ENCODE results near the gene CDH13.

DNA sequence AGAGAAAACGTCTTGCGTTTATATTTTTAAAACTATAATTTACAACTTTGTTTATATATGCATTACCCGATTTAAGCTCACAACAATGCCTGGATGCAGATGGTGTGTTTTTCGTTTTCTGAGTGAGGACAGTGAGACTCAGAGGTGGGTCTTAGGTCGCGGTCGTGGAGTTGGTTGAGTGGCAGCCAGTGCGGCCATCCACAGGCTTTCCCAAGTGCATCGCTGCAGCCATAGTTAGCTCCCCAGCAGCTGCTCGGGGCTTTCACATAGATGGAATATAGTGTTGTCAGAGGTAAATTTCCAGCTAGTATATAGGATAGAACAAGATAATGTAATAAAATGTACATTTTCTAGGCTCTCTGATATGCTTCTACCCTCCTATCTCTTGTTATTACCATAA, 417.8 kb downstream of the CDH13 start:
- TF ChIP-seq EZH2phosphoT487 (IDR thresholded peaks at IDR 0.05; ENCODE audit: low read depth, severe bottlenecking, unreplicated experiment) (no peak), EZH2 (IDR thresholded peaks at IDR 0.05; ENCODE audit: borderline replicate concordance) (no peak)
- TF ChIP-seq, protein P1, sequence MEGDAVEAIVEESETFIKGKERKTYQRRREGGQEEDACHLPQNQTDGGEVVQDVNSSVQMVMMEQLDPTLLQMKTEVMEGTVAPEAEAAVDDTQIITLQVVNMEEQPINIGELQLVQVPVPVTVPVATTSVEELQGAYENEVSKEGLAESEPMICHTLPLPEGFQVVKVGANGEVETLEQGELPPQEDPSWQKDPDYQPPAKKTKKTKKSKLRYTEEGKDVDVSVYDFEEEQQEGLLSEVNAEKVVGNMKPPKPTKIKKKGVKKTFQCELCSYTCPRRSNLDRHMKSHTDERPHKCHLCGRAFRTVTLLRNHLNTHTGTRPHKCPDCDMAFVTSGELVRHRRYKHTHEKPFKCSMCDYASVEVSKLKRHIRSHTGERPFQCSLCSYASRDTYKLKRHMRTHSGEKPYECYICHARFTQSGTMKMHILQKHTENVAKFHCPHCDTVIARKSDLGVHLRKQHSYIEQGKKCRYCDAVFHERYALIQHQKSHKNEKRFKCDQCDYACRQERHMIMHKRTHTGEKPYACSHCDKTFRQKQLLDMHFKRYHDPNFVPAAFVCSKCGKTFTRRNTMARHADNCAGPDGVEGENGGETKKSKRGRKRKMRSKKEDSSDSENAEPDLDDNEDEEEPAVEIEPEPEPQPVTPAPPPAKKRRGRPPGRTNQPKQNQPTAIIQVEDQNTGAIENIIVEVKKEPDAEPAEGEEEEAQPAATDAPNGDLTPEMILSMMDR (IDR thresholded peaks at IDR 0.05; ENCODE audit: poor library complexity), result no peak

Data from hepatocyte (in vitro differentiated cells).